ENCODE data around the gene ZC3H12A.
A peak's percentile ranks its signal among the peaks of the same experiment; 100 is the strongest.

ZC3H12A gene

DNA sequence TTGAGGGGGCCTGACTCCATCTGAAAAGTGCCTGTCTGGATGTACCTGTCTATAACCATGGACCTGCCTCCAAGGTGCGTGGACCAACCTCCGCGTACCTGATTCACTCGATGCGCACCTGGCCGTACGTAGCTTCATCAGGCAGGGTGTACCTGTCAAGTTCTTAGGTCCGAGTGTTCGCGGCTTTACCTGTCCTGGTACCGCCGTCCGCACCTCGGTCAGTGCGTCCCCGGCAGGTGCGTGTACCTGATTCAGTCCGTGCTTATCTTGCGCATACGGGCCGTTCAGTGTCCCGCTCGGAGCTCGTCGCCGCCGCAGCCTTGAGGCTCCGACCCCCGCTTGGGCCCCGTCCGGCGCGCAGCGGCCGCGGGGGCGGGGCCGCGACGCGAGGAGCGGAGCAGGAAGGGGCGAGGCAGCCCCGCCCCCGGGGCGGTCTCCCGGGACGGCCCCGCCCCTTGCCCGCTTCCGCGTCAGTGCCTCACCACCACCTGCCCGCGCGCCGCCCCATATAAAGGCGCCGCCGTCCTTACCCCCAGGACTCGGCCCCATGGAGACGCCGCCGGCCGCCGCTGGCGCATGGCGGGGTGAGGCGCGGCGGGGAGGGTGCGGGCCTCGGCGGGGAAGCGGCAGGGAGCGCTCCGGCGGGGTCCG, at the start of gene ZC3H12A:
TSS of gene ZC3H12A (plus strand) at position 535 of the 651 bp plus-strand sequence. CDS start 917 bp downstream, outside the sequence.
- peak; percentile 93 for DNase-seq

DNA sequence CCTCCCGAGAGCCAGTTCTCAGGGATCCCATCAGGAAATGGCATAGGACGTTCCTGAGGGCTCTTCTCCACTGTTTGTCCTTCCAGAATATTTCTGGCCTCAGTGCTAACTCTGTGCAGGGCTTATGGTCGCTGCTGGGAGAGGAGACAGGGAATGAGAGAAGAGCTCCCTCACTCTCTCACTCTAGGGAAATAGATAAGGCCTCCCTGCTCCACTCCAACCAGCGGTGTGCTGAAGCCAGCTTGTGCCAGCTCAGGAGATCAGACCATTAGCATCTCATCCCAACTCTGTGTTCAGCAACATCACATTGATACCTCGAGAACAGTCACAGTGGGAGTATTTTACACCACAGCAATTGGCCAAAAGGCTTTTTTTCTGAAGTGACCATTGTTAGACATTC, 49.2 kb upstream of the ZC3H12A start:
- DNase-seq, result no peak

DNA sequence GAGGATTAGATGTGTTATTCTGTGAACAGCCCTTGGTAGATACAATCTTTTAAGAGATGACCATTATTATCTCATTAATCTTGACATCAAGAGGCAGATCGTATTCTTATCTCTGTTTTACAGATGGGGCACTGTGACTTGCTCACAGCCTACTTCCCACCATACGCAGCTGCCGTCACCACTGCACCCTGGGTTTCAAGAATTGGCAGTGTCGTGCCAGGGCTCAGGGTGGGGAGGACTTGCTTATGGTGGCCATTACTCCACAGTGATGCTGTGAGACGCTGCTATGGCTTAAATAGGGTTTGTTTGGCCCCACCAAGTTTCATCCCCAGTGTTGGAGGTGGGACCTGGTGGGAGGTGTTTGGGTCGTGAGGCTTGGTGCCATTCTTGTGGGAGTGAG, 45.4 kb upstream of the ZC3H12A start:
- no peak for DNase-seq

DNA sequence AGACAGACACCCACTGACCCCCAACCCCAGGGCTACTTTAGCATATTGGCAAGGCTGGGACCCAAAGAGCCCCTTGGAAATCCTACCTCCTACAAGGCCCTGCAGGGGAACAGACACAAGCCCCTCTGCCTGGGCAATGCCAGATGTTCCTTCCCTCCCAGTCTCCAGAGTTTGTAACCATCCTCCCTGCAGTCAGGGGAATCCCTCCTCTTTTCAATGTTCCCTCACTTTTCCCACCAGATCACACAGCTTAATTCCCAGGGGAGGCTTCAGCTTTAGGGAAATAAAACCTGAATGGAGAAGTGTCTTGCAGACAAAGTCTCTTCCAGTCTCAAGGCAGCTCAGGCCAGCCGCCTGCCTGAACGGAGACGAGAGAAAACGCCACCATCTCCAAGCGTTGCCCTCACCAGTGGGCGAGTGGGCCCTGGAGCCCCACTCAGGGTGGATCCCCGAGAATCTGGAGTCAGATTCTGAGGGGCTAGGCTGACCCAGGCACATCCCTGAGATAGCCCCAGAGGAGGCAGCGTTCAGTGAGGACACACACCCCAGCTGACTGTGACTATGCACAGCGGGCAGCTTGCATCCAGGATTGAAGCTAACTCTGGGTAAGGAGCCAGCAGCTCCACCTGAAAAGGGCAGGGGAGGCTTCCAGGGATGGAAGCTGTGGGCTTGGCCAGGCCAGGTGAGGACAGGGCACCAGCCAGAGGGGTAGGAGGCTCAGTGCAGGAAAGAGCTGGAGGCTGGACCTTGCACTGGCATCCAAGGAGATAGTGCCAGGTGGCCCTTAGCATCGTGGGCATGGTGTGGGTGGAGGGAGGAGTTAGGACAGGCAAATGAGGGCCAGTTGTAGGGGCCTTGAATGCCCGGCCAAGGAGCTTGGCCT, 44.0 kb upstream of the ZC3H12A start:
- no peak for DNase-seq

DNA sequence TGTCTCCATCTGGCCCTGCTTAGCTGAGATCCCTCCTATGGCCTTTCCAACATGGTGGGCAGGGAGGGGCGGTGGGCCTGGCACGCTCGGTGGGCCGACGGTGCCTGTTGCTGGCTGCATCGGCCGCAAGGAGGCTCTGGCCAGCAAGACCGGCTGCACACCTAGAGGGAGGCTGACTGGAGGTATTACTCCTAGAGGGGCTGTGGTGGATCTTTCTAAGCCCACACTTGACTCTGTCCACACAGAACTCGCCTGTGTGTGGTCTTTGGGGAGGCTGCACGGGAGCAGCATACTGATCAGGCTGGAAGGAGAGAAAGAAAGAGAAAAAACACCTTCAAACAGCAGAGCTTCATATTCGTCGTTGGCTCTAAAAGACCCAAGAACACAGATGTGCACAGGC, 41.7 kb upstream of the ZC3H12A start:
- no peak for DNase-seq

DNA sequence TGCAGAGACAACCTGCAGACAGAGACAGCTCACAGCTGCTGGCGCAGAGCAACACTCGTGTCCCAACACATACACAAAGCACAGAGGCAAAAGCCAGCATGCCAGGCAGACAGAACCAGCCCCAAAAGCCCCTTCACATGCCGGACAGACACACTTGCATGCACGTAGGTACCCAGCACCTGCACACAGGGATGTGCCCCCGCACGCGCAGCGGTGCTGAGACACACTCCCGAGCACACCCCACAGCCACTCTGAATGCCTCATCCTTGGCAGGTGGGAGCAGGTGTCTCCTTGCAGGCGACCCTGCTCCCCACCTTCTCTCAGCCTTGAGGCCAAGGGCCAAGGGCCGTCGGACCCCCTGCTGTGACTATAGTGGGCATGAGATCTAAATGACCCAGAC, 41.2 kb upstream of the ZC3H12A start:
- no peak for DNase-seq

DNA sequence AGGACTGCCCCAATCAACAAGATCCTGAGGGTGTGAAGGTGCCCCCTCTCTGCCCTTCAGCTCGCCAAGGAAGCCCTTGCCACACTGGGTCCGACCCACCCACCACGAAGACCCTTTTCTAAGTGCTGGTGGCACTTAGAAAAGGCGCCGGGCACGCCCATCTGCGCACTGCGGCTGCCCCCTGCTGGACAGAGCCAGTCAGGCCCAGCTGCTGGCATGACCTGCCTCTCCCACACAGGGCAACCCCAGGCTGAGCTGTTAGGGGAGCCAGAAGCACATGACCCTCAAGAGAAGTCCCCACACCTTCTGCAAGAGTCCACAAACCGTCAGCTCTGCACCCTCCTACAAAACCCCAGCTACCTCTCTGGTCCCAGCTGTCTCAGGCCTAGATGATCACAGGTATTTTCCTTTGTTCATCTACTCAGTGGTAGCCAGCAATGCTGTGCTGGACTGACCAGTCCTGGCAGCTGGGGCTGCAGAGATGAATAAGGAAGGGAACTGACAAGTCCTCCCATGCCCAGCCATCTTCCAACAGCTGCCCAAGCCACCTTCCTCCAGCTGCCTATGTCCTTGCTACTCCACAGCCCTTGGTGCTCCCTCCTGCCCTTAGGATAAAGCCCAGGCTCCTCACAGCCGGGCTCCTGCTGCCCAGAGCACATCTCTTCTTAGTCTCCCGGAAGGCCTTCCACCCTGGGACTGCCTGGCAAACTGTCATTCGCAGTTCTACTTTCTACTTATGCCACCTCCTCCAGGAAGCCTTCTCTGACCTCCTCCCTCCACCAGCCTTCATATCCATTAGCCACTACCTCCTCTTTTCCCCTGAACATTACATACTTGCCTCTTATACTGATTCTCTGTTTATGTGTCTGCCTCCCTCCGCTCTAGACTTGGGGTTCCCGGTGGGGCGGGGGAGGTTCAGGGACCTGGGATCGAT, 39.8 kb upstream of the ZC3H12A start:
- DNase-seq, result peak; percentile 85

DNA sequence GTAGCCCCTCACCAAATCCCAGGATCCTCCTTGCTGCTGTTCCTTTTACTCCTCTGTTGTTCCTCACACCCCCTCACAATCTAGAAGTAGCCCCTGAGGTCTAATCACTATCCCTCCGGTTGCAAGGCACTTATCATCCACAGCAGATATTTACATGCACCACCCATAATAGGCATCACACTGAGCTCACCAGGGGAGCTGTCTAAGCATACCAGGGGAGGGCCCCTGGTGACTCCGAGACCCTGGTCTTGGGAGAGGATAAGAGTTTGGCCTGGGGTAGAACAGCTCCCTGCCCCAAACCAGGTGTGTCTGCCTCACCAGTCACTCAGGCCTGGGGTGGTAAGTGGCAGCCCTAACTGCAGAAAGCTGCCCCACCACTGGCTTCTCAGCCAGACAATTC, 37.3 kb upstream of the ZC3H12A start:
- DNase-seq, result no peak

DNA sequence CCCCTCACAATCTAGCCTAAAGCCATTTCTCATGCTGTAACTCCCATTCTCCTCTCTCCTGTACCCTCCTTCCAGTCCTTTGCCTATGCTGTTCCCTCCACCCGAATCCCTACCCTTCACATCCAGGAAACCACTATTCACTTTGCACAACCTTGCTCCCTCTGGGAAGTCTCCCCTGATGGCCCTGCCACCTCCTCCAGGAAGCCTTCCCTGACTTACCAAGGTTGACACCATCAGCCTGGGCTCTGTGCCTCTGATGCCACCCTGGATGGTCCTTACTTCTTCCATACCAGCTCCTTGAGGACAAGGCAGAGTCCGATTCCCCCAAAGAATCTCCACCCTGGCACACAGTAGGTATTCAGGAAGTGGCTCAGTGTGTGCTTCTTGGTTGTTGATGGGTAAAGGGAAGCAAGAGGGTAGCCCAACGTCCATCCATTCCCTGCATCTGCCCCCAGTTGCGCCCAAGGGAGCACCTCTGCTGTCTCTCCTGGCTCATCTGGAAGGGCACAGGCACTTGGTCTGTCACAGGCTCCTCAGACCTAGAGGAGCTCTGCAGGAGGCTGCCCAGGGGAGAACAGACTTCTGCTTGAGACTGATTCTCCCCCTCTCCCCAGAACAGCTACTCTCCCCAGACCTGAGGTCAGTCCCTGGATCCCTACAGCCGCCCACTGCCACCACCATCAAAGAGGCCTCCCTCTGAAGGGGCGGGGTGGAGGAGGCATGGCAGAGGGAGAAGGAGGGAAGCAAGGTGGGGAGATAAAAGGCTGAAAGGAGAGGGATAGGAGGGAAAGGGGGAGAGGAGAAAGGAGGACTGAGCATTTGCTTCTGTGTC, 36.1 kb upstream of the ZC3H12A start:
- DNase-seq, result no peak

DNA sequence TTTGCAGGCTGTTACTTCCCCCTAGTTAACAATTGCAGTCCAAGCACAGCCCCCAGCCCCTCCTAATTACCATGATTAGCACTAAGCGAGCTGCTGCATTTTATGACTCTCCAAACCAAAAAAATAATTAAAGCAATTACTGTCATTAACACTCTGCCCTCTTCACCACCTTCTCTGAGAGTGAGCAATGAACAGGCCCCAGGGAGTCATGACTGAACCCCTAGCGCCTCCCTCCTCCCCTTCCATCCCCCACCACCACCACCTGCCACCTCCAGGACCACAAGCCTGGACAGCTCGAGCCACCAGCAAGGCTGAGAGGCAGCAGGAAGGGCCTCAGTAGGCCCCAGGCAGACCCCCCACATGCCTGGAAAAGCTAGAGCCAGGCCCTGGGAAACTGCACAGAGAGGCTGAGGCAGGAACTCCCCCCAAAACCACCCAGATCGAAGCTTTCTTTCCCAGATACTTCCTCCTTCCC, 35.5 kb upstream of the ZC3H12A start:
- no peak for DNase-seq

DNA sequence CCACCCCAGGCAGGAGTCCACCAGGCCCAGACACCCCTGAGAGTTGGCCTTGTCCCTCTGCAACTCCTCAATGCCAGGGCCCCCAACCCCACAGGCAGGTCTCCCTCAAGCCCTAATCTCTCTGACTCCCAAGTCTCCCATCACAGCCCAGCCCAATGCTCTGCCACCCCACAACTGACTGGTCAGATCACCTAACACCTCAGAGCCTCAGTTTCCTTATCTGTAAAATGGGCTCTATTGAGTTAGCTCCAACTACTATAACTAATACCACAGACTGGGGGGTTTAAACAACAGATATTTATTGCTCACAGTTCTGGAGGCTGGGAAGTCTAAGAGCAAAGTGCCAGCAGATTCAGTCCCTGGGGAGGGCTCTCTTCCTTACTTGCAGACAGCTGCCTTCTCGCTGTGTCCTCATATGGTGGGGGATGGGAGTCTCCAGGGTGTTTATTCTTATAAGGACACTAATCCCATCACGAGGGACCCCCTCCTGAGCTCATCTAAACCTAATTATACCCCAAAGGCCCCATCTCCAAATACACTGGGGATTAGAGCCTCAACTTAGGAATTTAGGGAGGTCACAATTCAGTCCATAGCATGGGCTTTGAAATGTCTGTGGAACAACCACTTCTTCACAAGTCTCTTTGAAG, 34.9 kb upstream of the ZC3H12A start:
- DNase-seq, result no peak

DNA sequence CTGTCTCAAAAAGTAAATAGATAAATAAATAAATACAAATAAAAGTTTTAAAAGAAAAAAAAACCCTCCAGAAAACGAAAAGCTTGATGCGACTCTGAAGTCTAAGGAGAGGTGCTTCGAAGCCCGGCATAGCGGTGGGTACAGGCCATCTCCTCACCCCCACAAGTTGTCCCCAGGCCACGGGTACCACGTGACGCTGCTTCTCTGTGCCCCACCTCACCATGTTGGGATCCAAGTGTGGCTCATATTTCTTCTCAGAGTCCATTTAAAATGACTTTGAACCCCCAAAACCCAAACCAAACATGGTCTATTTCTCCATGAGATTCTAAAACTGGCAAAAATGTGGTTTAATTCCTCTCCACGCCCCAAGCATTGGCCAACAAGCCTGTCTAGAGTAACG, 32.9 kb upstream of the ZC3H12A start:
- no peak for DNase-seq

DNA sequence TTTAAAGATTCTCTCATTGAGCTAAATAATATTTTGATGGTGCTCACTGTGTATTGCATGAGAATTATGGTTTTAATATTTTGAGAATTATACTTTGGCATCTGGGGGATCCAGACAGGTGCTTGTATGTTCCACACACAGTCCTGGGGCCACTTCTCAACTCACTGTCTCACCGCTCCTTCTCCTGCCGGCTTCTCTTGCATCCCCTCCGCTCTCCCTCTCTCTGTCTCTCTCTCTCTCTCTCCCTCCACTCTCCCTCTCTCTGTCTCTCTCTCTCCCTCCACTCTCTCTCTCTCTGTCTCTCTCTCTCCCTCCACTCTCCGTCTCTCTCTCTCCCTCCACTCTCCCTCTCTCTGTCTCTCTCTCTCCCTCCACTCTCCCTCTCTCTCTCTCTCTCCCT, 32.2 kb upstream of the ZC3H12A start:
- DNase-seq, result no peak

DNA sequence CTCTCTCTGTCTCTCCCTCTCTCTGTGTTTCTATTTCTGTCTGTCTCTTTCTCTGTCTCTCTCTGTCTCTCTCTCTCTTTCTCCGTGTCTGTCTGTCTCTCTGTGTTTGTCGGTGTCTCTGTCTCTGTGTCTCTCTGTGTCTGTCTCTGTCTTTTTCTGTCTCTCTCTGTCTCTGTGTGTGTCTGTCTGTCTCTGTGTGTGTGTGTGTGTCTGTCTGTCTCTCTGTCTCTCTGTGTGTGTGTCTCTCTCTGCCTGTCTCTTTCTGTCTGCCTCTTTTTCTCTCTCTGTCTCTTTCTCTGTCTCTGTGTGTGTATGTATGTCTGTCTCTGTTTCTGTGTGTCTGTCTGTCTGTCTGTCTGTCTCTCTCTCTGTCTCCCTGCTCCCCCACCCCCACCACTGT, 31.7 kb upstream of the ZC3H12A start:
- no peak for DNase-seq

DNA sequence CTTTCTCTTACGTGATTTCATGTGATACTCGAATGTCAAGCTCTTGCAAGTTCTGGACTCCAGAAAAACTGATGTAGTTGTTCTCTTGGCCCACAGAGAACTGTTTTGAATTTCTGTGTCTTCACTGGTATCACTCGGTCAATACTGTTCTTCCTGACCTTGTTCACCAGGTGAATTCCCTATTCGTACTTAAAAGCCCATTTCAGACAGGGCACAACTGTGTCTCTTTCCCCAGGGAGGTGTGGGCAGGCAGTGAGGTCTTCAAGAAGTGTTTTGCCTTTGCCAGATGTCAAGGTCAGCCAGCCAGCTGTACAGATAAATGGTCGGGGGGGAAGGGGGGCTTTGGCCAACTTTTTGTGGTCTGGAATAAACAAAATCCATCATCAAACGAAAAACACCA, 27.5 kb upstream of the ZC3H12A start:
- no peak for DNase-seq

DNA sequence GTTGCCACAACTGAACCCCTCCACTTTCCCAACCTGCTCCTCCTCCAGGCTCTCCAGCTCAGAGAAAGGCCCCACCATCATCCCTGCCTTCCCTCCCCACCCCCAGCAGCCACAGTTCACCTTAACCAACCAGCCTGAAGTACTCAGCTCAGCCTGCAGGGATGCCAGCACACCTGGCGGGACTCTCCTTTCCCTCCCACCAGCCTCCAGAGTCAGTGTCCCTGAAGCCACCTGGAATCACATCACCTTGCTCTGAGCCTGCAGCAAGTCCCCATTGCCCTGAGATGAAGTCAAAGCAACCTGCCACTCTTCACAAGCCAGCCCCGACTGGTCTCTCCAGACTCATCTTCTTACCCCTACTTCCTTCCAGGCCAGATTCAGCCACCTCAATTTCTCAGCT, 26.2 kb upstream of the ZC3H12A start:
- DNase-seq, result no peak

DNA sequence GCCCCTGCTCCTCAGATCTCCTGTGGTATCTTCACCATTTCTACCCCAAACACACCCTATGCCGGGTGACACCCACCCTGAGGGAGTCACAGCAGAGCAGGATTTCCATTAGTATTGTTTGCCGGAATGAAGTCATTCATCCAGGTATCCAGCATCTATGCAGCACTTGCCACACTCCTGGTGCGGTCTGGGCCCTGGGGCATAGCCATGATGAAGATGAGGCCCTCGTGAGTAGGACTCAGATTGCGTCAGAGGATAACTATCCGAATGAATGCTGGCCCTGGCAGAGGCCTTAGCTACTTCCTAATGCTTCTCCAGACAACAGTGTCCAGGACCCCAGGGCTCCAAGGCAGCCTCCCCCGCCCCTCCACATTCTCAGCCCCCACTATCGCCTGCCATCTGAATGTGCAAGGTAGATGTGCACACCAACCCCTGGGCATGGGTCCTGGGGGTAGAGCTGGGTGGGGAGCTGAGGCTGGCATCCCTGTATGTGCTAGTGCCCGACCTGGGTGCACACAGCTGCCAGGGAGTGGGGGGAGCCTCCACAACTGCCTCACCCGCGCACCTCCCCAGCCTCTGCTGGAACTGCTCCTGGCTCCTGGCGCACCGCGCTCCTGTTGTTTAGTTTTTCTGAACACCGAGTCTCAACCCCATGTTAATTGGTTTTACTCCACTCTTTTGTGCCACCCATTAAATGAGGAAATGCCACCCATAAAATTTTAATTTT, 25.5 kb upstream of the ZC3H12A start:
- DNase-seq, result no peak

DNA sequence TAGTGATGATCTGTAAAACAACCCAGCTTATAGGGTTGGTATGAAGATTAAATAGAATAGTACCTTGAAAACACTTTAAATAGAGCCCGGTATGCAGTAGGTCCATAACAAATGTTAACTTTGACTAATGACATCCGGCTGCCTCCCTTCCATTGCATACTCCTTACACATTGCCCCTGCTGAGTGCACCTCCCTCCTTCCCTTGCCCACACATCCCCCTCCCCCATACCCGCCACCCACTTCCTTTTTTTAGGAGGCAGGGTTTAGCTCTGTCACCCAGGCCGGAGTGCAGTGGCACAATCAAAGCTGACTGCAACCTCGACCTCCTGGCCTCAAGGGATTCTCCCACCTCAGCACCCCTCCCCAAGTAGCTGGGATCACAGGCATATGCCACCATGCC, 24.4 kb upstream of the ZC3H12A start:
- peak; percentile 39 for DNase-seq

DNA sequence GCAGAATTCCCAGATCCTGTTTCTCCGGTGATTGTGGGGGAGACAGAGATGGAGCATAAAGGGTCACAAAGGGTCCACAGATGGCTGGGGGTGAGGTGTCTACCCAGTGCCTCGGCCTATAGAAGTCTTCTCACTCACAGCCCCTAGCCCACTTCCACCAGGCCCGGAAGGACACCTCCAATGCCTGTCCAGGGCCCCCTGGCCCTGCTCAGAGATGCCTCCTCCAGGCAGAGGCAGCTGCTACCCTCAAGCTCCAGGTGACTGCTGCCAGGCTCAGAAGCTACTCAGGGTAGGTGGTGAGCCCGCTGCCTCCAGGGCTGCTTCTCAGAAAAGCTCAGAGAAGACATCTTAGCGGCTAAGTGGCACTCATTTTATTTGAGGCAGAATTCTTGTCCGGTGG, 22.0 kb upstream of the ZC3H12A start:
- DNase-seq, result no peak

DNA sequence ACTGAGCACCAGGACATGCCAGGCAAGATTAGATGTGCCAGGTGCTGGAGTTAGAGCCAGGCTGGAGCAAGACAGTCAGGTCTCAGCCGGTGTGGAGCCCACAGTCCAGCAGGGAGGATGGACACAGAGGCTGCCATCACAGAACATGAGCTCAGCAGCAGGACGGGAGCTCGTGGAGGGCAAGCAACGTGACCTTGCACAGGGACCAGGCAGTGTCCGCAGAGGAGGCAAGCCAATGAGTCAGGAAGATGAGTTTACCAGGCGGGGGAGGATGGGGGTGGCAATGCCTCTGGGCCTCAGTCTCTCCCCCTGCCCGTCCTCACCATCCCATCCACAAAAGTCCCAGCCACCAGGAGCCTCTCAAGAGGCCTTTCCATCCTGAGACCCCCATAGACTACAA, 20.7 kb upstream of the ZC3H12A start:
- DNase-seq, result no peak

DNA sequence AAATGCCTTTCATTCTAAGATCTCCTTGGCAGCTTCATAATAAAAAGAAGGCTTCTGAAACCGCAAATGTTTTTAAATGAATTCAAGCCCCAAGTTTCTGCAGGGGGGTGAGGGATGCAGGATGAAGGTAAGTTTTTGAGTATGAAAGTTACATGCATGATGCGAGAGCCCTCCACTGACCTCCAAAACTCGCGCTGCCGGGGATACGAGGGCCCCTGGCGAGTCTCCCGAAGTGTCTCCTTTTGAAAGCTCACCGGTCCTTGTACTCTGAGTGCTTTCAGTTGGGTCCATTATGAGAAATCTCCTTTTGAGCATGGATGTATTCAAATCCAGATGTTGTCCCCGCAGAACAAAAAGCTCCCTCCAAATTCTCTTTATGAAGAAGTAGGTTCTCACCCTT, 18.9 kb upstream of the ZC3H12A start:
- no peak for DNase-seq

All from stimulated activated CD4-positive, alpha-beta T cell treated with anti-CD3 and anti-CD28 coated beads, Interleukin-15, amount 100 ng/mL, for 24 hours (primary cell).